ENCODE measurements around the gene CMSS1.

- TF ChIP-seq ZNF274 (IDR thresholded peaks at IDR 0.05; ENCODE audit: low read depth, low read length) (no peak), YY1 (IDR thresholded peaks at IDR 0.05; ENCODE audit: insufficient read depth, insufficient read length) (no peak)
These were observed 19.0 kb downstream of the CMSS1 start for GRCh38 chr3:99836681-99837080.
